Measurements from ENCODE around the gene ECD. TPM values are rescaled to one million over a fixed set of nuclear protein-coding genes. Genes with fewer than 3 reads are reported as not detected.

ECD gene
- polyA plus RNA-seq, 1 donor from 2014 or later, result 30.0 TPM

GRCh38 chr10:73092830-73093229 lies 75.0 kb downstream of the ECD start:
- Histone ChIP-seq H3K9me2 (ENCODE audit: insufficient read depth, low read length) (no peaks in the 10 kb centered on the region), H3K9me3 (ENCODE audit: low read length) (no peaks in the 10 kb centered on the region), H3K27me3 (ENCODE audit: insufficient read depth, low read depth, low read length) (no peaks in the 10 kb centered on the region), H3K36me3 (ENCODE audit: insufficient read depth, low read length) (no peaks in the 10 kb centered on the region), H2AFZ (ENCODE audit: low read depth, low read length) (no peak overlapping the region), H3K27ac (ENCODE audit: low read length) (no peak overlapping the region), H3K4me2 (ENCODE audit: low read length) (no peak overlapping the region), H3K9ac (ENCODE audit: low read length) (no peak overlapping the region), H3F3A (ENCODE audit: insufficient read depth, low read length, poor library complexity, severe bottlenecking) (no peaks in the 10 kb centered on the region), H3K79me2 (replicated peaks; ENCODE audit: insufficient read depth, low read length) (peaks cover 14% of the 10 kb centered on the region), H4K20me1 (ENCODE audit: insufficient read depth) (no peaks in the 10 kb centered on the region), H3K4me3 (ENCODE audit: low read length) (no peak overlapping the region)
- TF ChIP-seq EP300 (conservative IDR thresholded peaks at IDR 0.05; ENCODE audit: poor library complexity, severe bottlenecking), result no peak
- TF ChIP-seq, protein P1, sequence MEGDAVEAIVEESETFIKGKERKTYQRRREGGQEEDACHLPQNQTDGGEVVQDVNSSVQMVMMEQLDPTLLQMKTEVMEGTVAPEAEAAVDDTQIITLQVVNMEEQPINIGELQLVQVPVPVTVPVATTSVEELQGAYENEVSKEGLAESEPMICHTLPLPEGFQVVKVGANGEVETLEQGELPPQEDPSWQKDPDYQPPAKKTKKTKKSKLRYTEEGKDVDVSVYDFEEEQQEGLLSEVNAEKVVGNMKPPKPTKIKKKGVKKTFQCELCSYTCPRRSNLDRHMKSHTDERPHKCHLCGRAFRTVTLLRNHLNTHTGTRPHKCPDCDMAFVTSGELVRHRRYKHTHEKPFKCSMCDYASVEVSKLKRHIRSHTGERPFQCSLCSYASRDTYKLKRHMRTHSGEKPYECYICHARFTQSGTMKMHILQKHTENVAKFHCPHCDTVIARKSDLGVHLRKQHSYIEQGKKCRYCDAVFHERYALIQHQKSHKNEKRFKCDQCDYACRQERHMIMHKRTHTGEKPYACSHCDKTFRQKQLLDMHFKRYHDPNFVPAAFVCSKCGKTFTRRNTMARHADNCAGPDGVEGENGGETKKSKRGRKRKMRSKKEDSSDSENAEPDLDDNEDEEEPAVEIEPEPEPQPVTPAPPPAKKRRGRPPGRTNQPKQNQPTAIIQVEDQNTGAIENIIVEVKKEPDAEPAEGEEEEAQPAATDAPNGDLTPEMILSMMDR (IDR thresholded peaks at IDR 0.05; ENCODE audit: poor library complexity, severe bottlenecking), result no peak
- no peak for TF ChIP-seq TAF1 (IDR thresholded peaks at IDR 0.05; ENCODE audit: low read depth)
- TF ChIP-seq, protein P2, sequence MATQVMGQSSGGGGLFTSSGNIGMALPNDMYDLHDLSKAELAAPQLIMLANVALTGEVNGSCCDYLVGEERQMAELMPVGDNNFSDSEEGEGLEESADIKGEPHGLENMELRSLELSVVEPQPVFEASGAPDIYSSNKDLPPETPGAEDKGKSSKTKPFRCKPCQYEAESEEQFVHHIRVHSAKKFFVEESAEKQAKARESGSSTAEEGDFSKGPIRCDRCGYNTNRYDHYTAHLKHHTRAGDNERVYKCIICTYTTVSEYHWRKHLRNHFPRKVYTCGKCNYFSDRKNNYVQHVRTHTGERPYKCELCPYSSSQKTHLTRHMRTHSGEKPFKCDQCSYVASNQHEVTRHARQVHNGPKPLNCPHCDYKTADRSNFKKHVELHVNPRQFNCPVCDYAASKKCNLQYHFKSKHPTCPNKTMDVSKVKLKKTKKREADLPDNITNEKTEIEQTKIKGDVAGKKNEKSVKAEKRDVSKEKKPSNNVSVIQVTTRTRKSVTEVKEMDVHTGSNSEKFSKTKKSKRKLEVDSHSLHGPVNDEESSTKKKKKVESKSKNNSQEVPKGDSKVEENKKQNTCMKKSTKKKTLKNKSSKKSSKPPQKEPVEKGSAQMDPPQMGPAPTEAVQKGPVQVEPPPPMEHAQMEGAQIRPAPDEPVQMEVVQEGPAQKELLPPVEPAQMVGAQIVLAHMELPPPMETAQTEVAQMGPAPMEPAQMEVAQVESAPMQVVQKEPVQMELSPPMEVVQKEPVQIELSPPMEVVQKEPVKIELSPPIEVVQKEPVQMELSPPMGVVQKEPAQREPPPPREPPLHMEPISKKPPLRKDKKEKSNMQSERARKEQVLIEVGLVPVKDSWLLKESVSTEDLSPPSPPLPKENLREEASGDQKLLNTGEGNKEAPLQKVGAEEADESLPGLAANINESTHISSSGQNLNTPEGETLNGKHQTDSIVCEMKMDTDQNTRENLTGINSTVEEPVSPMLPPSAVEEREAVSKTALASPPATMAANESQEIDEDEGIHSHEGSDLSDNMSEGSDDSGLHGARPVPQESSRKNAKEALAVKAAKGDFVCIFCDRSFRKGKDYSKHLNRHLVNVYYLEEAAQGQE (IDR thresholded peaks at IDR 0.05; ENCODE audit: borderline replicate concordance), result no peak
- no peak for TF ChIP-seq EZH2 (IDR thresholded peaks at IDR 0.05; ENCODE audit: borderline replicate concordance, insufficient read depth, low read length, poor library complexity, severe bottlenecking)
- TF ChIP-seq RAD21 (conservative IDR thresholded peaks at IDR 0.05), result no peak
- no peak for TF ChIP-seq SMC3 (conservative IDR thresholded peaks at IDR 0.05; ENCODE audit: poor library complexity)
- TF ChIP-seq POLR2AphosphoS5 (IDR thresholded peaks at IDR 0.05), result no peak
- TF ChIP-seq MXI1 (conservative IDR thresholded peaks at IDR 0.05; ENCODE audit: poor library complexity, severe bottlenecking), result no peak

DNA sequence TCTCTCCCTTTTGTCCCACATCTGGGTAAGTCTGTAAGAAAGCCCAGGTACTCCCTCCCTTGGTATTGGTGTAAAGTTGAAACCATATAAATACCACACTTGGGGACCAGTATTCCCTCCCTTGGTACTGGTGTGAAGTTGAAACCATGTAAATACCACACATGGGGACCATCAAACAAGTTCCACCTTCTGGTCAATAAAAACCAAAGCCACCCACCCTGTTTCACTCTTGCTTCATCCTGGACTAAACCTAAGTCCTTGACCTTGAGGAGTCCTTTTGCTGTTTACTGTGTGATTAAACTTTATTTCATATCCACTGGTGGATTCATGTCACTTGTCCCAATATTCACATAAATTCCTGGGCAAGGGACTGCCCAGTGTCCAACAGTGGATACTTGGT lies 79.5 kb downstream of the ECD start:
- Histone ChIP-seq H3K27ac (ENCODE audit: low read length) (no peak overlapping the region), H3K4me2 (ENCODE audit: low read length) (no peak overlapping the region), H3K36me3 (ENCODE audit: insufficient read depth, low read length) (no peaks in the 10 kb centered on the region), H3K9me3 (ENCODE audit: low read length) (no peaks in the 10 kb centered on the region), H2AFZ (ENCODE audit: low read depth, low read length) (no peak overlapping the region), H3K9ac (ENCODE audit: low read length) (no peak overlapping the region), H3K79me2 (replicated peaks; ENCODE audit: insufficient read depth, low read length) (peaks cover 14% of the 10 kb centered on the region), H3K9me2 (ENCODE audit: insufficient read depth, low read length) (no peaks in the 10 kb centered on the region), H3F3A (ENCODE audit: insufficient read depth, low read length, poor library complexity, severe bottlenecking) (no peaks in the 10 kb centered on the region), H4K20me1 (ENCODE audit: insufficient read depth) (no peaks in the 10 kb centered on the region), H3K4me3 (ENCODE audit: low read length) (no peak overlapping the region), H3K27me3 (ENCODE audit: insufficient read depth, low read depth, low read length) (no peaks in the 10 kb centered on the region)
- TF ChIP-seq, protein P1 (IDR thresholded peaks at IDR 0.05; ENCODE audit: poor library complexity, severe bottlenecking), result no peak
- TF ChIP-seq EP300 (conservative IDR thresholded peaks at IDR 0.05; ENCODE audit: poor library complexity, severe bottlenecking) (no peak), RAD21 (conservative IDR thresholded peaks at IDR 0.05) (no peak), SMC3 (conservative IDR thresholded peaks at IDR 0.05; ENCODE audit: poor library complexity) (no peak), POLR2AphosphoS5 (IDR thresholded peaks at IDR 0.05) (no peak), MXI1 (conservative IDR thresholded peaks at IDR 0.05; ENCODE audit: poor library complexity, severe bottlenecking) (no peak), TAF1 (IDR thresholded peaks at IDR 0.05; ENCODE audit: low read depth) (no peak), EZH2 (IDR thresholded peaks at IDR 0.05; ENCODE audit: borderline replicate concordance, insufficient read depth, low read length, poor library complexity, severe bottlenecking) (no peak)
- TF ChIP-seq, protein P2 (IDR thresholded peaks at IDR 0.05; ENCODE audit: borderline replicate concordance), result no peak
